ENCODE results near the gene SLC39A9. TPM values are rescaled to one million over a fixed set of nuclear protein-coding genes. Genes with fewer than 3 reads are reported as not detected.

Gene SLC39A9
- total and polyA plus RNA-seq, 2 of the 13 experiments (the other 11 are each of a cell fraction or from before 2014, with no cell fraction given): 46.6 to 69.5 TPM

DNA sequence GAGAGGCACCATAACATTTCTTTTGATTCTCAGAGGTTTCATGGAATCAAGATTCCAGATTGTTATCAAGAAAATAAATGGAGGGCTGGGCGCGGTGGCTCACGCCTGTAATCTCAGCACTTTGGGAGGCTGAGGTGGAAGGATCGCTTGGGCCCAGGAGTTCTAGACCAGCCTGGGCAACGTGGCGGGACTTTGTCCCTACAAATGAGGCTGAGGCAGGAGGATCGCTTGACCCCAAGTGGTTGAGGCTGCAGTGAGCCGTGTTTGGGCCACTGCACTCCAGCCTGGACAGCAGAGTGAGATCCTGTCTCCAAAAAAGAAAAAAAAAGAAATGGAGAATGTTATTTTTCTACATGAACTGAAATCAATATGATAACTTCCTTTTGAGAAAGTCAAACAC, 1.3 kb downstream of the SLC39A9 start (continued):
- TF ChIP-seq, protein P1, sequence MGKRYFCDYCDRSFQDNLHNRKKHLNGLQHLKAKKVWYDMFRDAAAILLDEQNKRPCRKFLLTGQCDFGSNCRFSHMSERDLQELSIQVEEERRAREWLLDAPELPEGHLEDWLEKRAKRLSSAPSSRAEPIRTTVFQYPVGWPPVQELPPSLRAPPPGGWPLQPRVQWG (CRISPR knock-in tag; IDR thresholded peaks at IDR 0.05; ENCODE audit: borderline replicate concordance, low read depth): no peak

DNA sequence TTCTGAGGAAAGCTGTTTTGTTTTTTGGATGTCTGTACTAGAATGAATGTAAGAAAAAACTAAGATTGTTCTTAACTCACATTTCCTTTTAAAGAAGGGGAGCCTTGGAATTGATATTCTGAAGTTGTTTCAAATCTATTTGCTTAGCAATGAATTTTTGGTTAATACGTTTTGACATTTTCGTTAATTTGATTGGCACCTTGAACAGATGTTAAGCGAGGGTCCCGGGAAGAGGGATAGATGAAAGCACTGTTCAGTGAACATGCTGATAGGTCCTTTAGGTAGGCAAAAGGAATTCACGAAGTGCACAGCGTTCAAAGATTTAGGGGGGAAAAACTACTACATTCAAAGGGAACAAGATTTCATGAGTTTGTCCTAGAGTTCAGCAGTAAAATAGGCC, 1.7 kb downstream of the SLC39A9 start:
- Histone ChIP-seq H3K27ac (ENCODE audit: extremely low read length, insufficient read depth, low read length) (no peak overlapping the region), H3K36me3 (replicated peaks in 1 of 2; ENCODE audit: control insufficient read depth in 1 of 2, insufficient read depth in 2 of 2, low read length in 2 of 2) (peaks cover under 1 to 13% of the 10 kb centered on the region in 2 experiments; a peak in 3 of 5 replicates), H3K79me2 (ENCODE audit: insufficient read depth, low read length) (peaks cover 91% of the 10 kb centered on the region), H3K4me3 (replicated peaks in 1 of 3; ENCODE audit: insufficient read depth in 1 of 3, low read depth in 2 of 3, low read length in 3 of 3) (peak overlapping the region; percentile 78 to 94 (median 90)), H4K20me1 (ENCODE audit: insufficient read depth, low read length) (peaks cover 23% of the 10 kb centered on the region), H3K9me3 (ENCODE audit: low read length) (no peaks in the 10 kb centered on the region), H3K4me2 (ENCODE audit: low read depth, low read length) (peak overlapping the region; percentile 74), H3K27me3 (ENCODE audit: control insufficient read depth in 1 of 2, insufficient read depth in 2 of 2, low read length in 2 of 2) (no peaks in the 10 kb centered on the region; a peak in 1 of 5 replicates), H3K4me1 (ENCODE audit: insufficient read depth, low read length) (peaks cover 56% of the 10 kb centered on the region), H2AFZ (ENCODE audit: low read length) (no peak overlapping the region), H3K9ac (ENCODE audit: insufficient read depth, low read depth, low read length) (peak overlapping the region; percentile 95)
- ATAC-seq: no peak
- POLR2A ChIA-PET: interaction anchor here (0.6 to 1.4 kb wide), 2 partner anchors 10 to 30 kb away, joined by 3 read pairs; no protein-coding TSS in a partner anchor
- in situ Hi-C loops (cut with HindIII; ENCODE audit: extremely low pct_ligation_motif_present, low pct_unique_long_range_greater_than_20kb) (no loop called here), intact Hi-C loops (cut with micrococcal nuclease; ENCODE audit: unreplicated experiment) (no loop called here)
- no peak for FAIRE-seq
- CTCF ChIA-PET (ENCODE audit: low intra/inter-chr PET ratio, low total read pairs): no interaction called here
- 22% methylated on average over 6 of the region's 6 CpGs for WGBS (ENCODE audit: low lambda C conversion rate)
- DNase-seq (ENCODE audit: low spot score): no peak
- TF ChIP-seq SMYD3 (CRISPR knock-in tag; IDR thresholded peaks at IDR 0.05) (no peak), KLF15 (CRISPR knock-in tag; IDR thresholded peaks at IDR 0.05; ENCODE audit: borderline replicate concordance) (no peak), TEAD3 (CRISPR knock-in tag; optimal IDR thresholded peaks at IDR 0.05; ENCODE audit: borderline replicate concordance) (no peak), LCORL (IDR thresholded peaks at IDR 0.05) (no peak), LCORL (CRISPR knock-in tag; IDR thresholded peaks at IDR 0.05) (no peak), GTF2F1 (IDR thresholded peaks at IDR 0.05; ENCODE audit: low read length) (no peak), GTF3A (CRISPR knock-in tag; conservative IDR thresholded peaks at IDR 0.05) (no peak), MAFF (IDR thresholded peaks at IDR 0.05; ENCODE audit: low read depth, low read length) (no peak), ZFAT (CRISPR knock-in tag; conservative IDR thresholded peaks at IDR 0.05) (no peak), TEAD2 (CRISPR knock-in tag; IDR thresholded peaks at IDR 0.05) (no peak), ZSCAN22 (CRISPR knock-in tag; IDR thresholded peaks at IDR 0.05) (no peak)
- TF ChIP-seq, protein P2, sequence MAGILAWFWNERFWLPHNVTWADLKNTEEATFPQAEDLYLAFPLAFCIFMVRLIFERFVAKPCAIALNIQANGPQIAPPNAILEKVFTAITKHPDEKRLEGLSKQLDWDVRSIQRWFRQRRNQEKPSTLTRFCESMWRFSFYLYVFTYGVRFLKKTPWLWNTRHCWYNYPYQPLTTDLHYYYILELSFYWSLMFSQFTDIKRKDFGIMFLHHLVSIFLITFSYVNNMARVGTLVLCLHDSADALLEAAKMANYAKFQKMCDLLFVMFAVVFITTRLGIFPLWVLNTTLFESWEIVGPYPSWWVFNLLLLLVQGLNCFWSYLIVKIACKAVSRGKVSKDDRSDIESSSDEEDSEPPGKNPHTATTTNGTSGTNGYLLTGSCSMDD (CRISPR knock-in tag; IDR thresholded peaks at IDR 0.05): no peak
- no TSS peak for BruUV-seq (replicated peaks)

Data from HepG2 (cell line).